Superior temporal gyrus (tissue), 1 donor: Measurements from ENCODE around the gene DHRS3.
A peak's percentile ranks its signal among the peaks of the same experiment; 100 is the strongest.

Experiments
- DNase-seq: peaks from one replicate; pipeline ENCODE4 v3.0.0-alpha.2; 2016; ENCODE audit errors: extremely low spot score

The DHRS3 gene

GRCh38 chr1:12518931-12519692 is 98.9 kb downstream of the DHRS3 start:
- peak; percentile 41 for DNase-seq
